ENCODE data around the gene GAA. TPM values are rescaled to one million over a fixed set of nuclear protein-coding genes. Genes with fewer than 3 reads are reported as not detected.

The GAA gene
- total RNA-seq, 1 experiment from 2014 or later = 131 TPM

GRCh38 chr17:80103449-80104085 lies 2.2 kb downstream of the GAA start:
- ChIA-PET CTCF (no interaction called here), POLR2A (no interaction called here), RAD21 (ENCODE audit: low non-redundant PET in 1 of 2, low total read pairs in 2 of 2, uncharacterized antibody in 2 of 2, unreplicated experiment in 2 of 2) (interaction anchor here in 1 of 2 experiments (0.6 kb wide), 1 partner anchor 45 kb away, joined by 4 read pairs; no protein-coding TSS in a partner anchor)
- no peak overlapping the region for H3K4me2 ChIP-seq (ENCODE audit: low read length)
- no peaks in the 10 kb centered on the region for H4K20me1 ChIP-seq (ENCODE audit: insufficient read depth)
- H3K9me2 ChIP-seq (ENCODE audit: insufficient read depth) = no peaks in the 10 kb centered on the region
- peaks cover 7% of the 10 kb centered on the region; the same call in 1 of the 2 replicates for H3K79me2 ChIP-seq (ENCODE audit: insufficient read depth, low read length)
- no peak overlapping the region for H3K4me3 ChIP-seq (replicated peaks in 1 of 2; ENCODE audit: low read depth in 1 of 2, low read length in 2 of 2)
- peaks cover 27 to 33% of the 10 kb centered on the region in 2 experiments for H3K4me1 ChIP-seq (ENCODE audit: control insufficient read depth in 1 of 2, insufficient read depth in 2 of 2, low read length in 2 of 2)
- peaks cover 0 to 9% of the 10 kb centered on the region in 2 experiments; a peak in 2 of 4 replicates for H3K36me3 ChIP-seq (ENCODE audit: control insufficient read depth in 1 of 2, insufficient read depth in 2 of 2, low read length in 2 of 2)
- no peak for TF ChIP-seq FOSL1 (IDR thresholded peaks at IDR 0.05; ENCODE audit: low read depth)
- TF ChIP-seq EZH2 (IDR thresholded peaks at IDR 0.05) = no peak
- no peak for TF ChIP-seq SP1 (IDR thresholded peaks at IDR 0.05; ENCODE audit: low read depth)
- no peak for TF ChIP-seq EGR1 (IDR thresholded peaks at IDR 0.05; ENCODE audit: low read depth)
- no peak for TF ChIP-seq POLR2AphosphoS5 (IDR thresholded peaks at IDR 0.05; ENCODE audit: low read depth, low read length)
- no peak for TF ChIP-seq CBX3 (IDR thresholded peaks at IDR 0.05; ENCODE audit: low read depth)
- TF ChIP-seq ELF1 (IDR thresholded peaks at IDR 0.05; ENCODE audit: borderline replicate concordance, low read depth) = no peak
- no peak for TF ChIP-seq ZBTB33 (IDR thresholded peaks at IDR 0.05; ENCODE audit: extremely low read depth, insufficient replicate concordance, low read length)
- no peak for TF ChIP-seq YY1 (IDR thresholded peaks at IDR 0.05; ENCODE audit: extremely low read depth, insufficient replicate concordance, low read depth, low read length)
- no peak for TF ChIP-seq JUND (IDR thresholded peaks at IDR 0.05)
- TF ChIP-seq ATF3 (IDR thresholded peaks at IDR 0.05) = no peak
- no peak for TF ChIP-seq REST (IDR thresholded peaks at IDR 0.05; ENCODE audit: low read depth)
- no peak for TF ChIP-seq EZH2phosphoT487 (IDR thresholded peaks at IDR 0.05; ENCODE audit: borderline replicate concordance)
- TF ChIP-seq RAD21 (IDR thresholded peaks at IDR 0.05; ENCODE audit: low read depth) = no peak
- TF ChIP-seq SRF (IDR thresholded peaks at IDR 0.05; ENCODE audit: low read depth) = no peak
- no peak for TF ChIP-seq CTCF (IDR thresholded peaks at IDR 0.05 in 2 of 3, conservative IDR thresholded peaks at IDR 0.05 in 1 of 3; ENCODE audit: borderline replicate concordance in 1 of 3, insufficient read depth in 1 of 3, low read depth in 2 of 3, low read length in 2 of 3)
- no peak for TF ChIP-seq POLR2A (IDR thresholded peaks at IDR 0.05; ENCODE audit: borderline replicate concordance, extremely low read depth, insufficient read depth, insufficient read length)
- TF ChIP-seq CEBPB (IDR thresholded peaks at IDR 0.05; ENCODE audit: low read depth) = no peak
- H3K27ac ChIP-seq (ENCODE audit: low read depth, low read length) = no peak overlapping the region
- no peak for DNase-seq (ENCODE audit: low read depth, low spot score)
- intact Hi-C loops (cut with micrococcal nuclease) = no loop called here
- no peaks in the 10 kb centered on the region for H3K9me3 ChIP-seq (ENCODE audit: control insufficient read depth in 1 of 2, insufficient read depth in 1 of 2, low read depth in 1 of 2, low read length in 2 of 2)
- no peaks in the 10 kb centered on the region for H3K27me3 ChIP-seq (ENCODE audit: insufficient read depth, low read length)
- H2AFZ ChIP-seq (ENCODE audit: low read depth, low read length, poor library complexity, severe bottlenecking) = no peak overlapping the region
- BruUV-seq (replicated peaks) = no TSS peak
- ATAC-seq = no peak
- no peak overlapping the region for H3K9ac ChIP-seq (ENCODE audit: low read length)

Measured in HCT116 (cell line).